ENCODE data around the gene TCF23. TPM values are rescaled to one million over a fixed set of nuclear protein-coding genes. Genes with fewer than 3 reads are reported as not detected.

TCF23 gene
- total RNA-seq, 1 experiment from 2014 or later, result not detected

DNA sequence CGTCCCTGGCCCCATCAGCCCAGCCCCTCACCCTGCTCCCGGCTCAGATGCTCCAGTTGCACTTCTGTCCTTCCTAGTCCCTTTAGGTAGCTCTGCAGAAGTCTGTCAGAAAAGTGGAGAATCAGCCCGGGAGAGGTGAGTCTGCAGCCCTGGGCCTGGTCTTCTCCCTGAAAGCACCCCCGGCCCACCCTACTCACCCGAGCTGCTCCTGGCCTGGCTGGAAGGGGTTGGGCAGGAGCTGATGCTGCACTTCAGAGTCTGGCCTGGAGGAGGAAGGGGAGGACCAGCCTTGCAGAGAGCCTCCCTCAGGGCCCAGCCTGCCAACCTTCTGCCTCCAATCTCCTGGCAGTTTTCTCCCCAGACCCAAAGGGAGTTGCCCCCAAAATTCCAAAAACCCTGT is 46.5 kb upstream of the TCF23 start:
- Histone ChIP-seq H3K27ac (no peak overlapping the region), H3K4me1 (replicated peaks; ENCODE audit: insufficient read depth) (no peaks in the 10 kb centered on the region), H3K4me3 (no peak overlapping the region), H3K9me2 (ENCODE audit: insufficient read depth) (no peaks in the 10 kb centered on the region), H3K9me3 (ENCODE audit: insufficient read depth, low read depth) (no peaks in the 10 kb centered on the region), H3K36me3 (ENCODE audit: low read depth) (no peaks in the 10 kb centered on the region), H4K20me1 (ENCODE audit: insufficient read depth) (no peaks in the 10 kb centered on the region), H3K79me2 (ENCODE audit: low read depth) (no peaks in the 10 kb centered on the region), H3K27me3 (ENCODE audit: insufficient read depth, low read depth) (no peaks in the 10 kb centered on the region), H3F3A (ENCODE audit: insufficient read depth, low read depth) (no peaks in the 10 kb centered on the region), H2AFZ (no peak overlapping the region), H3K4me2 (no peak overlapping the region)
- ChIA-PET CTCF (interaction anchor here (1.6 kb wide), 1 partner anchor 89 kb away, joined by 6 read pairs; no protein-coding TSS in a partner anchor), POLR2A (ENCODE audit: unreplicated experiment) (interaction anchor here (0.5 kb wide), 1 partner anchor 1623 kb away, joined by 7 read pairs; no protein-coding TSS in a partner anchor)
- TF ChIP-seq, protein P1, sequence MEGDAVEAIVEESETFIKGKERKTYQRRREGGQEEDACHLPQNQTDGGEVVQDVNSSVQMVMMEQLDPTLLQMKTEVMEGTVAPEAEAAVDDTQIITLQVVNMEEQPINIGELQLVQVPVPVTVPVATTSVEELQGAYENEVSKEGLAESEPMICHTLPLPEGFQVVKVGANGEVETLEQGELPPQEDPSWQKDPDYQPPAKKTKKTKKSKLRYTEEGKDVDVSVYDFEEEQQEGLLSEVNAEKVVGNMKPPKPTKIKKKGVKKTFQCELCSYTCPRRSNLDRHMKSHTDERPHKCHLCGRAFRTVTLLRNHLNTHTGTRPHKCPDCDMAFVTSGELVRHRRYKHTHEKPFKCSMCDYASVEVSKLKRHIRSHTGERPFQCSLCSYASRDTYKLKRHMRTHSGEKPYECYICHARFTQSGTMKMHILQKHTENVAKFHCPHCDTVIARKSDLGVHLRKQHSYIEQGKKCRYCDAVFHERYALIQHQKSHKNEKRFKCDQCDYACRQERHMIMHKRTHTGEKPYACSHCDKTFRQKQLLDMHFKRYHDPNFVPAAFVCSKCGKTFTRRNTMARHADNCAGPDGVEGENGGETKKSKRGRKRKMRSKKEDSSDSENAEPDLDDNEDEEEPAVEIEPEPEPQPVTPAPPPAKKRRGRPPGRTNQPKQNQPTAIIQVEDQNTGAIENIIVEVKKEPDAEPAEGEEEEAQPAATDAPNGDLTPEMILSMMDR (conservative IDR thresholded peaks at IDR 0.05), result no peak
- TF ChIP-seq EZH2 (IDR thresholded peaks at IDR 0.05; ENCODE audit: low read depth), result no peak
- intact Hi-C loops (cut with micrococcal nuclease; ENCODE audit: unreplicated experiment), result no loop called here
- no peak for DNase-seq
- BruUV-seq (replicated peaks), result no TSS peak

DNA sequence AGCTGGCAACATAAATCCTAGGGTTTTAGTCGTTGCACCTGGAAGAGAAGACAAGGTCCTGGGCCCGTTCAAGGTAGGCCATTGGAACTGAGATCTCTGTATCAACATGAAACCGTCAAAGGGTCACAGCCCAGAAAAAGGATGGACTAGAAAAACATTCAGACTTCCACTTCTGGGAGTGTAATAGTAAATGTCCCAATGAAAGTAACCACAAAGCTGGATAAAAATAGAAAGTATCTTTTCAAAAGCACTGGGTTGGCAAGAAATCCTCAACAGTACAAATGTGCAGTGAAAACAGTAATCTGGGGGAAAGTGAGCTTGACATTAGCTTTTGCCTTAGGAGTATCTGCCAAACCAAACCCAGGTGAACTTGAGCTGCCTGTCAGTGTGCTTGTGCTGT is 42.8 kb upstream of the TCF23 start:
- CTCF ChIA-PET, result no interaction called here

DNA sequence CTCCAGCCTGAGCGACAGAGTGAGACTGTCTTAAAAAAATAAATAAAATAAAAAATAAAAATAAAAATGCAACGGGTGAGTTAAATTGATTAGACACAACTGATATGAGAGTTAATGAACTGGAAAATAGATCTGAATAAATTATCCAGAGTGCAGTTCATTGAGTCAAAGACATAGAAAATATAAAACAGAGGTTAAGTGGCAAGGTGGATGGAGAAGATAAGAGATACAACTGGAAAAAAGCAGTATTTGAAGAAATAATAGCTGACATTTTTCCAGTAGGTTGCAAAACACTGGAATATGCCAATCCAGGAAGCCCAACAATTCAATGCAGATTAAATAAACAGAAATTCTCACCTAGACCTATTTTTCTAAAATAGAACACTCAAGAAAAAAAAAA is 40.6 kb upstream of the TCF23 start:
- Histone ChIP-seq H3K36me3 (ENCODE audit: low read depth) (no peaks in the 10 kb centered on the region), H2AFZ (no peak overlapping the region), H3K79me2 (ENCODE audit: low read depth) (no peaks in the 10 kb centered on the region), H3K27me3 (ENCODE audit: insufficient read depth, low read depth) (no peaks in the 10 kb centered on the region), H3K9me3 (ENCODE audit: insufficient read depth, low read depth) (no peaks in the 10 kb centered on the region), H3K4me3 (no peak overlapping the region), H3K4me1 (replicated peaks; ENCODE audit: insufficient read depth) (no peaks in the 10 kb centered on the region), H4K20me1 (ENCODE audit: insufficient read depth) (no peaks in the 10 kb centered on the region), H3K9me2 (ENCODE audit: insufficient read depth) (no peaks in the 10 kb centered on the region), H3K27ac (no peak overlapping the region), H3K4me2 (no peak overlapping the region), H3F3A (ENCODE audit: insufficient read depth, low read depth) (no peaks in the 10 kb centered on the region)
- no TSS peak for BruUV-seq (replicated peaks)
- ChIA-PET CTCF (no interaction called here), POLR2A (ENCODE audit: unreplicated experiment) (interaction anchor here (0.5 kb wide), 1 partner anchor 61 kb away, joined by 29 read pairs; no protein-coding TSS in a partner anchor)
- intact Hi-C loops (cut with micrococcal nuclease; ENCODE audit: unreplicated experiment), result no loop called here
- DNase-seq, result no peak
- TF ChIP-seq, protein P1 (conservative IDR thresholded peaks at IDR 0.05), result no peak
- no peak for TF ChIP-seq EZH2 (IDR thresholded peaks at IDR 0.05; ENCODE audit: low read depth)

More for the DNA sequence above, 42.8 kb upstream of the TCF23 start:
- Histone ChIP-seq H4K20me1 (ENCODE audit: insufficient read depth) (no peaks in the 10 kb centered on the region), H3F3A (ENCODE audit: insufficient read depth, low read depth) (no peaks in the 10 kb centered on the region), H3K36me3 (ENCODE audit: low read depth) (no peaks in the 10 kb centered on the region), H3K4me1 (replicated peaks; ENCODE audit: insufficient read depth) (no peaks in the 10 kb centered on the region), H3K4me2 (no peak overlapping the region), H3K9me2 (ENCODE audit: insufficient read depth) (no peaks in the 10 kb centered on the region), H3K9me3 (ENCODE audit: insufficient read depth, low read depth) (no peaks in the 10 kb centered on the region), H3K27me3 (ENCODE audit: insufficient read depth, low read depth) (no peaks in the 10 kb centered on the region), H3K4me3 (no peak overlapping the region), H3K27ac (no peak overlapping the region), H3K79me2 (ENCODE audit: low read depth) (no peaks in the 10 kb centered on the region), H2AFZ (no peak overlapping the region)
- no peak for DNase-seq
- no TSS peak for BruUV-seq (replicated peaks)
- intact Hi-C loops (cut with micrococcal nuclease; ENCODE audit: unreplicated experiment), result no loop called here
- no peak for TF ChIP-seq EZH2 (IDR thresholded peaks at IDR 0.05; ENCODE audit: low read depth)
- TF ChIP-seq, protein P1 (conservative IDR thresholded peaks at IDR 0.05), result no peak
- POLR2A ChIA-PET (ENCODE audit: unreplicated experiment), result no interaction called here

All from PC-9 (cell line).